Ishikawa (cell line): ENCODE measurements around the gene SSH2.

ENCODE experiments used
- CEBPB ChIP-seq: IDR thresholded peaks from 2 replicates; pipeline ENCODE4 v1.6.1; 2012
- CREB1 ChIP-seq: IDR thresholded peaks from 2 replicates; pipeline ENCODE4 v1.6.1; 2012; ENCODE audit warnings: low read depth
- EGR1 ChIP-seq: IDR thresholded peaks from 2 replicates; pipeline ENCODE4 v1.6.1; 2012
- EP300 ChIP-seq: IDR thresholded peaks from 2 replicates; pipeline ENCODE4 v1.6.1; 2012; ENCODE audit warnings: borderline replicate concordance
- FOXM1 ChIP-seq: IDR thresholded peaks from 2 replicates; pipeline ENCODE4 v1.6.1; 2012; ENCODE audit warnings: low read depth, borderline replicate concordance
- NFIC ChIP-seq: IDR thresholded peaks from 2 replicates; pipeline ENCODE4 v1.6.1; 2012
- RAD21 ChIP-seq: IDR thresholded peaks from 2 replicates; pipeline ENCODE4 v1.6.1; 2012; ENCODE audit warnings: low read depth
- TAF1 ChIP-seq: IDR thresholded peaks from 2 replicates; pipeline ENCODE4 v1.6.1; 2012; ENCODE audit warnings: low read depth, mild to moderate bottlenecking
- TCF12 ChIP-seq: IDR thresholded peaks from 2 replicates; pipeline ENCODE4 v1.6.1; 2012; ENCODE audit warnings: low read depth
- TEAD4 ChIP-seq: IDR thresholded peaks from 2 replicates; pipeline ENCODE4 v1.6.1; 2012
- USF1 ChIP-seq: IDR thresholded peaks from 2 replicates; pipeline ENCODE4 v1.6.1; 2012
- YY1 ChIP-seq: IDR thresholded peaks from 2 replicates; pipeline ENCODE4 v1.6.1; 2012; ENCODE audit warnings: low read depth
- ZBTB7A ChIP-seq: IDR thresholded peaks from 2 replicates; pipeline ENCODE4 v1.6.1; 2012; ENCODE audit warnings: low read depth
- TF ChIP-seq, protein P1 (sequence below): IDR thresholded peaks from 2 replicates; pipeline ENCODE4 v1.6.1; 2012
- TF ChIP-seq, protein P2 (sequence below): IDR thresholded peaks from 2 replicates; pipeline ENCODE4 v1.6.1; 2012; ENCODE audit warnings: low read depth, mild to moderate bottlenecking

The SSH2 gene

GRCh38 chr17:29710891-29711418 is 219.1 kb downstream of the SSH2 start:
- TF ChIP-seq CEBPB: peak; percentile 52; the same call in 1 of the 2 replicates
- TF ChIP-seq, protein P1, sequence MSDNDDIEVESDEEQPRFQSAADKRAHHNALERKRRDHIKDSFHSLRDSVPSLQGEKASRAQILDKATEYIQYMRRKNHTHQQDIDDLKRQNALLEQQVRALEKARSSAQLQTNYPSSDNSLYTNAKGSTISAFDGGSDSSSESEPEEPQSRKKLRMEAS: peak; percentile 48
- TF ChIP-seq ZBTB7A: no peak

- no peak; the same call in 1 of the 2 replicates for TF ChIP-seq TEAD4
- TF ChIP-seq, protein P2, sequence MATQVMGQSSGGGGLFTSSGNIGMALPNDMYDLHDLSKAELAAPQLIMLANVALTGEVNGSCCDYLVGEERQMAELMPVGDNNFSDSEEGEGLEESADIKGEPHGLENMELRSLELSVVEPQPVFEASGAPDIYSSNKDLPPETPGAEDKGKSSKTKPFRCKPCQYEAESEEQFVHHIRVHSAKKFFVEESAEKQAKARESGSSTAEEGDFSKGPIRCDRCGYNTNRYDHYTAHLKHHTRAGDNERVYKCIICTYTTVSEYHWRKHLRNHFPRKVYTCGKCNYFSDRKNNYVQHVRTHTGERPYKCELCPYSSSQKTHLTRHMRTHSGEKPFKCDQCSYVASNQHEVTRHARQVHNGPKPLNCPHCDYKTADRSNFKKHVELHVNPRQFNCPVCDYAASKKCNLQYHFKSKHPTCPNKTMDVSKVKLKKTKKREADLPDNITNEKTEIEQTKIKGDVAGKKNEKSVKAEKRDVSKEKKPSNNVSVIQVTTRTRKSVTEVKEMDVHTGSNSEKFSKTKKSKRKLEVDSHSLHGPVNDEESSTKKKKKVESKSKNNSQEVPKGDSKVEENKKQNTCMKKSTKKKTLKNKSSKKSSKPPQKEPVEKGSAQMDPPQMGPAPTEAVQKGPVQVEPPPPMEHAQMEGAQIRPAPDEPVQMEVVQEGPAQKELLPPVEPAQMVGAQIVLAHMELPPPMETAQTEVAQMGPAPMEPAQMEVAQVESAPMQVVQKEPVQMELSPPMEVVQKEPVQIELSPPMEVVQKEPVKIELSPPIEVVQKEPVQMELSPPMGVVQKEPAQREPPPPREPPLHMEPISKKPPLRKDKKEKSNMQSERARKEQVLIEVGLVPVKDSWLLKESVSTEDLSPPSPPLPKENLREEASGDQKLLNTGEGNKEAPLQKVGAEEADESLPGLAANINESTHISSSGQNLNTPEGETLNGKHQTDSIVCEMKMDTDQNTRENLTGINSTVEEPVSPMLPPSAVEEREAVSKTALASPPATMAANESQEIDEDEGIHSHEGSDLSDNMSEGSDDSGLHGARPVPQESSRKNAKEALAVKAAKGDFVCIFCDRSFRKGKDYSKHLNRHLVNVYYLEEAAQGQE: no peak
- no peak for TF ChIP-seq RAD21
- TF ChIP-seq TAF1: no peak
- TF ChIP-seq, protein P1: no peak
- no peak for TF ChIP-seq NFIC
- TF ChIP-seq FOXM1: no peak
- TF ChIP-seq EGR1: no peak
- no peak for TF ChIP-seq USF1
- no peak for TF ChIP-seq EP300
- TF ChIP-seq ZBTB7A: no peak
These were observed 219.5 kb downstream of the SSH2 start for GRCh38 chr17:29710520-29710884.

DNA sequence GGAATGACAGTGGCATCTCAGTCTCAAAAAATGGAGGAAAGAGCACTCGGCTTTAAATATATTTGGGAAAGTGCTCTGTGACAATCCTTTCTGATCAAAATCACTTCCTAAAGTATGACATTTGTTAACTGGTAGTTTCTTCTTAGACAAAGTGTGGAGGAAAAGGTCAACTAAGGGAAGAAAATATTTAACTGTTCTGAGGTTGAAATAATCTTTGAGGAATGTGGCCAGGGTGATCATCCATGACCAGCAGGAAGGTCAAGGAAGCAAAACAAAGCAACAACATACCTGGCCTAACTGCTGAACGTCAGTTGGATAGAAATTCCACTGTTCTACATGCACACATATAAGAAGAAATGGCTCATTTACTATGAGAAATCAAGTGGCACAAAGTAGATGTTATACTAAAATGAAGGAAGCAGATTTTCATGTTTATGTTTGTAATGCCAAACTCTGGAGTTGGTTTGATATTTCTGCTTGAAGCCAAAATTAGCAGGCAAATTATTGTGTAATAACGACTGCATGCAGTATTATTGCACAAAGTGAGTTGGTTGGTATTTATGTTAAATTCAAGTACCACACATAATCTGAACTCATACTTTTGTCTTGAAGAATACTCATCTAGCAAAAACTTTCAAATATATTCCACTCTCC is 220.0 kb downstream of the SSH2 start:
- TF ChIP-seq, protein P1: no peak
- TF ChIP-seq NFIC (no peak), CREB1 (no peak), TEAD4 (peak; percentile 95), RAD21 (no peak; the same call in 1 of the 2 replicates), TCF12 (peak; percentile 60; the same call in 1 of the 2 replicates), FOXM1 (peak; percentile 59; the same call in 1 of the 2 replicates), USF1 (no peak), EP300 (peak; percentile 71), EGR1 (no peak), TAF1 (no peak), YY1 (no peak), ZBTB7A (no peak), CEBPB (peak; percentile 74)
- TF ChIP-seq, protein P2: no peak

GRCh38 chr17:29707212-29707571 is 222.8 kb downstream of the SSH2 start:
- TF ChIP-seq, protein P2: no peak
- no peak for TF ChIP-seq CEBPB
- no peak for TF ChIP-seq USF1
- no peak for TF ChIP-seq YY1
- no peak for TF ChIP-seq TAF1
- TF ChIP-seq, protein P1: no peak
- no peak for TF ChIP-seq ZBTB7A
- no peak for TF ChIP-seq NFIC
- no peak for TF ChIP-seq EGR1
- TF ChIP-seq CREB1: no peak
- TF ChIP-seq EP300: no peak
- no peak for TF ChIP-seq TCF12
- no peak for TF ChIP-seq RAD21
- no peak for TF ChIP-seq FOXM1
- TF ChIP-seq TEAD4: no peak
